HCEC 1CT (cell line): Measurements from ENCODE around the gene IFNA21.
"Not testable (repeated sequence)": the region's sequence is repeated elsewhere in the genome, so short reads cannot be mapped to it uniquely, and the experiment has no call there.

Experiments
- DNase-seq: peaks from one replicate; pipeline ENCODE4 v3.0.0-alpha.2; 2017

IFNA21 gene

DNA sequence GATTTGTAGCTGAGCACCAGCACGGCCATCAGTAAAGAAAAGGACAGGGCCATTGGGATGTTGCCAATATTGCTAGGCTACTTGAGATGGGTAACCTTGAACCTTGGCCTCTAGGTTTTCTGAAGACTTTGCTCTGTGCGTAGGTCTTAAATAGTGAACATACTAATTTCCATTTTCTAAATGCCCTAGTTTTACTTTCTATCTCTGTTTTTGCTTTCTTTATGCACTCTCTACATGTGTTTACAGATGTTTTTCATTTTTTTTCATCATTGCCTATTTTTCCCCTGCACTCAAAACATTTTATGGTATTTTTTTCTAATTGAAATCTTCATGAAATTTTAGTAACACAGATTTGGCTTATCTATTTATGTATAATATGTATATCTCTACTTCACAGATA lies at the start of gene IFNA21:
Gene IFNA21 (minus strand): TSS at position 101 of the 400 bp plus-strand sequence. CDS start 48 bp downstream, at position 53.
- DNase-seq, result not testable (repeated sequence)

DNA sequence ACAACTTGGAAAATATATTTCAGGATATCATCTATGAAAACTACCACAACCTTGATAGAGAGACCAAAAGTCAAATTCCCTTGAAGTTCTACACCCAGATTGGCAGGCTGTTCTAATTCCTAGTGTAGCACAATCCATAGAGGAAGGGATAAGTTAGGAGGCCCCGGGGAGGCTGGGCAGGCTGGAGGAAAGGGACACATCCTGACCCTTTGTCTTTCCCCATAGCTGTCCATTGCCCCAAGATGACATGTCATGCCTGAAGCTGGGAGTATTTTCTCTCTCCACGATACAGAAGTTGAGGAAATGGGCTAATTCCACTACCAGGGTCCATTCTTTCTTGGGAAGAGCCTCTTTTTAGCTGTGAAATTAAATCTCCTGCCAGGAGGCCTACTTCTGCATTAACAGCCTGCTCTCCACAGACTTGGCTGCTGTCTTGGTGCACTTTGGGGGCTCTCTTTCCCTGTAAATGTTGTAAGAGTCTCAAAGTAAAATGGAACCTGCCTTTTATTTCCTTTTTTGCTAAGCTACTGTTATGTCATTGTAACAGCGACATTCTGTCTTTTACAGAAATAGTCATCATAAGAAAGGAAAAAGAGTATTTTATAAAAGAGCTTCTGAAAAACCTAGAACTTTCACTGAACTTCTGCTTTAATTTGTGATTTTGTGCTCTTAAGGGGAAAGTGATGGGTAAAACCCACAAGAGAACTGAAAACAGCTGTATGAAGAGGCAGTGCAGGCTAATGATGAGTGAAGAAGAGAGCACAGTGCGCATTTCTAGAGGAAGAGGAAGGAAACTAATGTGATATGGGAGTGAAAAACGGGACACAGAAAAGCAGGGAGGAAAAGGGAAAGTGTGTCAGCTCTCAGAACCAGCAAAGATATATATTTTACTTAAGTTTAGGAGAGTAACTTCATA lies 47.2 kb upstream of the IFNA21 start:
- DNase-seq, result peak; percentile 10

DNA sequence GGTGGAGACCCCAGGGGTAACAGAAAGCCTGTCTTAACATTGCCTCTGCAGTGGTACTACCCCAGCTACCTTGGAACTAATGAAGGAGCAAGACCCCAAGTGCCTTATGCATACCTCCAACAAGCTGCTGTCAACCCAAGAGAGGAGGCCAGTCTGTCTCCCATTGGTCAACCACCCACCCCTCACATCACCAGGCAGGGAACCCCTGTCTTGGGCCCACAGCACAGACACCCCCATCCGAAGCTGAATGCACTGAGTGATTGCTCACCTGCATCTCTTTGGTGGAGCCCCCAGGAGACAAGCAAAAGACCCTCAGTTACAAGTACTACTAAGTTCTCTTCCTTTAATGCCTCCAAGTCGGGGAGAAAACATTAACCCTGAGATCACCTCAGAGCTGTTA lies 45.7 kb upstream of the IFNA21 start:
- not testable (repeated sequence) for DNase-seq

DNA sequence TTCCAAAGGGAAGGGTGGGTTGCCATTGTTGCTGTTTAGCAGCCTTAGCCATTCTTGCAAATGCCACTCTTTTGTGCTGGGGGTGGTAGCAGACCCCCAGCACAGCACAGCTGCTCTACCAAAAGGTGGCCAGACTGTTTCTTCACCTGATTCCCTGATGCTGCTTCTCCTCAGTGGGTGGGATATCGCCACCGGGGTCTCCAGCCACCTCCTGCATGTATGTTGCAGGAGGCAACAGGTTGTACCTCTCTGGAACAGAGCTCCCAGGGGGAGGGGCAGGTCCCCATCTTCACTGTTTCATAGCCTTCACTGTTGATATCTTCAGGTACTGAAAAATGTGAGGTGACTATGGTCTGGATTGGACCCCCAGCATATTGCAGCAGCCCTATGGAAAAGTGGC lies 44.3 kb upstream of the IFNA21 start:
- not testable (repeated sequence) for DNase-seq

DNA sequence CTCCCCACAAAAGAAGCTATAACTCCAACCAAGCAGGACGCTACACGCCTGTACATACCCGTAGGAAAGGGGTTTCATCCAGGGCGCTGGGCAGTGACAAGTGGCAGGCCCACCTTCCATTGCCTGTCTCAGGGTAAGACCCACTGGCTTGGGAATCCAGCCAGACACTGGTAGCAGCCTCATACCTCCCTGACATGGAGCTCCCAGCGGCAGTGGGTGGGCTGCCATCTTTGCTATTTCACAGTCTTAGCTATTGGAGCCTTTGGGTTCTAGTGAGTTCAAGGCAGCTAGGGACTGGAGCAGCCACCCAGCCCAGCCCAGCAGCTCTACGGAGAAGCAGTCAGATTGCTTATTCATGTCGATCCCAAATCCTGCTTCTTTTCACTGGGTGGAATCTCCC lies 43.9 kb upstream of the IFNA21 start:
- no peak for DNase-seq

DNA sequence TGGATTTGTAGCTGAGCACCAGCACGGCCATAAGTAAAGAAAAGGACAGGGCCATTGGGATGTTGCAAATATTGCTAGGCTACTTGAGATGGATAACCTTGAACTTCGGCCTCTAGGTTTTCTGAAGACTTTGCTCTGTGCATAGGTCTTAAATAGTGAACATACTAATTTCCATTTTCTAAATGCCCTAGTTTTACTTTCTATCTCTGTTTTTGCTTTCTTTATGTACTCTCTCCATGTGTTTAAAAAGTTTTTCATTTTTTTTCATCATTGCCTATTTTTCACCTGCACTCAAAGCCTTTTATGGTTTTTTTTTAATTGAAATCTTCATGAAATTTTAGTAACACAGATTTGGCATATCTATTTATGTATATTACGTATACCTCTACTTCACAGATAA lies 40.6 kb upstream of the IFNA21 start, which contains the start of gene IFNA10:
Gene IFNA10 (minus strand): TSS at position 101 of the 400 bp plus-strand sequence. CDS start 46 bp downstream, at position 55.
- DNase-seq, result not testable (repeated sequence)

DNA sequence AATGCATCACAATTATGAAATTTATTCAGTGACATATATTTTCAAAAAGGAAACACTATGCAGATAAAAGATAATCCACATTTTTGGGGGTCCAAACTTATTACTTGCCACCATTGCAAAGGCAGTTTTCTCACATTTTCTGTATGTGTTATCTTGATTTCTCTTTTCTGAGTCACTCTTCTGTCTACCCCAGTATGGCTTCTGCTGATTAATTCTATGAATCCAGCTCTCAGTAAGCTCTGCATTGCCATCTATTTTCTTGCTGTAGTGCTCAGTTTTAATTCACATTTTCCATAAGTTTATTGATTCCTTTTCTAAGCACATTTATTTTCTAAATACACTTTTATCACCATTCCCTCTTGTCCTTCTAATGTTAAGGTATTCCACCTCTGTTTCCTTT lies 38.7 kb upstream of the IFNA21 start:
- DNase-seq, result no peak

DNA sequence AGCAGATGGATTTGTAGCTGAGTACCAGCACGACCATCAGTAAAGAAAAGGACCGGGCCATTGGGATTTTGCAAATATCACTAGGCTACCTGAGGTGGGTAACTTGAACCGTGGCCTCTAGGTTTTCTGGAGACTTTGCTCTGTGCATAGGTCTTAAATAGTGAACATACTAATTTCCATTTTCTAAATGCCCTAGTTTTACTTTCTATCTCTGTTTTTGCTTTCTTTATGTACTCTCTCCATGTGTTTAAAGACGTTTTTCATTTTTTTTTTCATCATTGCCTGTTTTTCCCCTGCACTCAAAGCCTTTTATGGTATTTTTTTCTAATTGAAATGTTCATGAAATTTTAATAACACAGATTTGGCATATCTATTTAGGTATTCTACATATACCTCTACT lies 35.6 kb upstream of the IFNA21 start, which contains the start of gene IFNA7:
Gene IFNA7 (minus strand): TSS at position 101 of the 400 bp plus-strand sequence. CDS start 40 bp downstream, at position 61.
- DNase-seq, result not testable (repeated sequence)

DNA sequence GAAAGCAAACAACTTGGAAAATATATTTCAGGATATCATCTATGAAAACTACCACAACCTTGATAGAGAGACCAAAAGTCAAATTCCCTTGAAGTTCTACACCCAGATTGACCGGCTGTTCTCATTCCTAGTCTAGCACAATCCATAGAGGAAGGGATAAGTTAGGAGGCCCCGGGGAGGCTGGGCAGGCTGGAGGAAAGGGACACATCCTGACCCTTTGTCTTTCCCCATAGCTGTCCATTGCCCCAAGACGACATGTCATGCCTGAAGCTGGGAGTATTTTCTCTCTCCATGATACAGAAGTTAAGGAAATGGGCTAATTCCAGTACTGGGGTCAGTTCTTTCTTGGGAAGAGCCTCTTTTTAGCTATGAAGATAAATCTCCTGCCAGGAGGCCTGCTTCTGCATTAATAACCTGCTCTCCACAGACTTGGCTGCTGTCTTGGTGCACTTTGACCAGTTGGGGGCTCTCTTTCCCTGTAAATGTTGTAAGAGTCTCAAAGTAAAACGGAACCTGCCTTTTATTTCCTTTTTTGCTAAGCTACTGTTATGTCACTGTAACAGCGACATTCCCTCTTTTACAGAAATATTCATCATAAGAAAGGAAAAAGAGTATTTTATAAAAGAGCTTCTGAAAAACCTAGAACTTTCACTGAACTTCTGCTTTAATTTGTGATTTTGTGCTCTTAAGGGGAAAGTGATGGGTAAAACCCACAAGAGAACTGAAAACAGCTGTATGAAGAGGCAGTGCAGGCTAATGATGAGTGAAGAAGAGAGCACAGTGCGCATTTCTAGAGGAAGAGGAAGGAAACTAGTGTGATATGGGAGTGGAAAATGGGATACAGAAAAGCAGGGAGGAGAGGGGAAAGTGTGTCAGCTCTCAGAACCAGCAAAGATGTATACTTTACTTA lies 28.7 kb upstream of the IFNA21 start:
- peak; percentile 6 for DNase-seq

DNA sequence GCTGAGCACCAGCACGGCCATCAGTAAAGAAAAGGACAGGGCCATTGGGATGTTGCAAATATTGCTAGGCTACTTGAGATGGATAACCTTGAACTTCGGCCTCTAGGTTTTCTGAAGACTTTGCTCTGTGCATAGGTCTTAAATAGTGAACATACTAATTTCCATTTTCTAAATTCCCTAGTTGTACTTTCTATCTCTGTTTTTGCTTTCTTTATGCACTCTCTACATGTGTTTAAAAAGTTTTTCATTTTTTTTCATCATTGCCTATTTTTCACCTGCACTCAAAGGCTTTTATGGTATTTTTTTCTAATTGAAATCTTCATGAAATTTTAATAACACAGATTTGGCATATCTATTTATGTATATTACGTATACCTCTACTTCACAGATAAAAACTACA lies 21.0 kb upstream of the IFNA21 start, which contains the start of gene IFNA4:
Gene IFNA4 (minus strand): TSS at position 101 of the 400 bp plus-strand sequence. CDS start 56 bp downstream, at position 45.
- DNase-seq, result not testable (repeated sequence)

DNA sequence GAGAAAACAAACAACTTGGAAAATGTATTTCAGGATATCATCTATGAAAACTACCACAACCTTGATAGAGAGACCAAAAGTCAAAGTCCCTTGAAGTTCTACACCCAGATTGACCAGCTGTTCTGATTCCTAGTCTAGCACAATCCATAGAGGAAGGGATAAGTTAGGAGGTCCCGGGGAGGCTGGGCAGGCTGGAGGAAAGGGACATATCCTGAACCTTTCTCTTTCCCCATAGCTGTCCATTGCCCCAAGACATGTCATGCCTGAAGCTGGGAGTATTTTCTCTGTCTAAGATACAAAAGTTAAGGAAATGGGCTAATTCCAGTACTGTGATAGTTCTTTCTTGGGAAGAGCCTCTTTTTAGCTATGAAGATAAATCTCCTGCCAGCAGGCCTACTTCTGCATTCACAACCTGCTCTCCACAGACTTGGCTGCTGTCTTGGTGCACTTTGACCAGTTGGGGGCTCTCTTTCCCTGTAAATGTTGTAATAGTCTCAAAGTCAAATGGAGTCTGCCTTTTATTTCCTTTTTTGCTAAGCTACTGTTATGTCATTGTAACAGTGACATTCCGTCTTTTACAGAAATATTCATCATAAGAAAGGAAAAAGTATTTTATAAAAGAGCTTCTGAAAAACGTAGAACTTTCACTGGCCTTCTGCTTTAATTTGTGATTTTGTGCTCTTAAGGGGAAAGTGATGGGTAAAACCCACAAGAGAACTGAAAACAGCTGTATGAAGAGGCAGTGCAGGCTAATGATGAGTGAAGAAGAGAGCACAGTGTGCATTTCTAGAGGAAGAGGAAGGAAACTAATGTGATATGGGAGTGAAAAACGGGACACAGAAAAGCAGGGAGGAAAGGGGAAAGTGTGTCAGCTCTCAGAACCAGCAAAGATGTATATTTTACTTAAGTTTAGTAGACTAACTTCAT lies 16.6 kb upstream of the IFNA21 start:
- DNase-seq, result peak; percentile 18

DNA sequence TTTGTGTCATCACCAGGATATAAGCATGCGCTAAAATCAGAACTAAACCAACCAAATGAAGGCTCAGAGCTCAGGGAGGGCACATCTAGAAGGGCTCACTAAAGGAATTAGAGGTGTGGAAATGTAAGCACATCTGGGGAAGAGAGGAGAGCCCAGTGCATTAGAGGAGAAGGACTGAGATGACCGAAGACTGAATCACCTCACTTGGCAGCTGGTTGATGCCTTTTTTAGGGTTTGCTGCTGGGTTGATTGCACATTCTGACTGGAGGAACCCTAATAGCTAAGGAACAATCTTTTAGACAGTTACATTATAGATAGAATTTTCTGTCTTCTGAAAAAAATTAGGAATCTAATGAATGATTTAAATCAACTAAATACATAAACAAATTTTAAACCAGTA lies 8.2 kb upstream of the IFNA21 start:
- peak; percentile 65 for DNase-seq

DNA sequence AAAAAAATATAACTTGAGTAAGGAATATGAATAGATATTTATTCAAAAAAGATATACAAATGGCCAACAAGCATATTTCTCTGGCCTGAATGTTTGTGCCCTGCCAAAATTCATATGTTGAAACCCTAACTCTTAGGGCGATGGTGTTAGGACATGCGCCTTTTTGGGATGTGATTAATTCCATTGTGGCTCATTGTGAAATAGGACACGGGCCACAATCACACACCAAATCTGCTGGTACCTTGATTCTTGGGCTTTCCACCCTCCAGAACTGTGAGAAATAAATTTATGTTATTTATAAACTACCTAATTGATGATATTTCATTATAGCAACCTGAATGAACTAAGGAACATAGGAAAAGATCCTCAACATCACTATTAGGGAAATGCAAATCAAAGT lies 5.7 kb upstream of the IFNA21 start:
- no peak for DNase-seq

DNA sequence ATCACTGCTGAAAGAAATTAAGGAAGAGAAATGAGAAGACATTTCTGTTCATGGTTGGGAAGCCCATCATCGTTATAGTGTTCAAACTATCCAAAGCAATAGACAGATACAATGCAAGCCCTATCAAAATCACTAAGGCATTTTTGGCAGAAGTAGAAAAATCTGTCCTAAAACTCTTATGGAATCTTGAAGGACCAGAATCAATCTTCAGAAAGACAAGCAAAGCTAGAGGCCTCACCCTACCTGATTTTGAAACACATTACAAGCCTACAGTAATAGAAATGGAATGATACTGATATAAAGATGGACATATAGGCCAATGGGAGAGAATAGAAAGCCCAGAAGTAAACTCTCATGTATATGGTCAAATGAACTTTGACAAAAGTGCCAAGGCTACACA lies 4.9 kb upstream of the IFNA21 start:
- DNase-seq, result no peak

DNA sequence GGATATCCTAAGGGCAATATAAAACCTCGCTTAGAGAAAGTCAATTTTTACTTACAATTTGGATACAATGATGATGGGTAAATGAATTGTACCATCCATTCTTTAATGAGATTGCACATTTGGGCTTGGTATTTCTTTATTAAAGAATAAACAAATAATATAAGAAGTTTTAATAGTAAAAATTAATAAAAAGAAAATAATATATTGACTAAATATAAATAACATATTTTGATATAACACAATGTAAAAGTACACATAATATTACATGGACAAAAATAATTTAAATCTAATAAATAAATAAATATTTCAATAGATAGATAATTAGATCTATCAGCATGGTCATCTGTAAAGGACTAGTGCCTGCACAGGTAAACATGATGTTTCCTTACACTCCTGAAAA lies 944 bp downstream of the IFNA21 start:
- no peak for DNase-seq

DNA sequence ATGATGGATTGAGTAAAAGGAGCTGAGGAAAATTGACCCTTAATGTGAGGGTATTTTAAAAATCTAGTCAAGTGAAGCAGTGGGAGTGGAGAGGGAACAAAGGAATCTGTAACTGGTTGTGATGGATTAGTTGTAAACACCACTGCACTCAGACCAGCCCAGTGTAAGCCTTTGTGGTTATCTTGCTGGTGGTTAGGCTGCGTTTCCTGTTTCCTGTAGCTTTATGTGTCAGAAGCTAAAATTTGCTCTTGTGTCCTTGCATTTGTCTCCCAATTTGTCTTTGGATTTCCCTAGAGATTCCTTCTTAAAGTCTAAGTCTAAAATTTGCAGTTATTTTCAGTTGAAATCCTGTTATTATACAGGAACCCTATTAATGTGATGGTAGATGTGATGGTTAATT lies 6.3 kb downstream of the IFNA21 start:
- peak; percentile 25 for DNase-seq

DNA sequence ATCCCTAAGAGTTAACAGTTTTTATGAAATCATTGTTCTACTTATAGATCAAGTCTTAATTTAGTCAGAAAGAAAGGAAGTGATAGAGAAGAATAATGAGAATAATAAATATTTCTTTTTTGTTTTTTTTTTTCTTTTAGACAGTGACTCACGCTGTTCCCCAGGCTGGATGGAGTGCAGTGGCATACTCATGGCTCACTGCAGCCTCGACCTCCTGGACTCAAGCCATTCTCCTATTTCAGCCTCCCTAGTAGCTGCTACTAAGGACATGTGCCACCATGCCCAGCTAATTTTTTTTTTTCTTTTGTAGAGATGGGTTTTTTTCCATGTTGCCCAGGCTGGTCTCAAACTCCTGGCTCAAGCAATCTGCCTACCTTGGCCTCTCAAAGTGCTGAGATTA lies 11.0 kb downstream of the IFNA21 start:
- peak; percentile 21 for DNase-seq

DNA sequence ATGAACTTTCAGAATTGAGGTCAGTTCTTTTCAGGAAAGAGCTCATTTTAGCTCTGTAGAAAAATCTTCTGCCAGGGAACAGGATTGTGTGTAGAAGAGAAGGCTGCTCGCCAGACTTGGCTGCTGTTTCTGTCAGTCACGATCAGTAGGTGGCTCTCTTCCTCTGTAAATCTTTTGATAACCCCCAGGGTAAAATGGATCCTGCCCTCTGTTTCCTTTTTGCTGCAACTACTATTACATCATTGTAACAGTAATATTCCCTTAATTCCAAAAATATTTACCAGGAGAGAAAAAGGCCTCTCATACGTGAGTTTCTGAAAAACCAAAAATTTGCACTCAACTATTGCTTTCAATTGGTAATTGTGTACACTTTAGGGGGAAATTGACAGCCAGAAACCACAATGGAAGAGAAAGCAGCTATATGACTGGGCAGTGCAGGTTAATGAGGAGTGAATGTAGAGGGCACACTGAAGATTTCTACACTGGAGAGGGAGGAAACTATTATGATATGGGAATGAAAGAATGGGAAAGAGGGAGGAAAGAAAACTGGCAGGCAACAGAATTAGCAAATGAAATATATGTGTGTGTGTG lies 12.3 kb downstream of the IFNA21 start:
- peak; percentile 56 for DNase-seq

DNA sequence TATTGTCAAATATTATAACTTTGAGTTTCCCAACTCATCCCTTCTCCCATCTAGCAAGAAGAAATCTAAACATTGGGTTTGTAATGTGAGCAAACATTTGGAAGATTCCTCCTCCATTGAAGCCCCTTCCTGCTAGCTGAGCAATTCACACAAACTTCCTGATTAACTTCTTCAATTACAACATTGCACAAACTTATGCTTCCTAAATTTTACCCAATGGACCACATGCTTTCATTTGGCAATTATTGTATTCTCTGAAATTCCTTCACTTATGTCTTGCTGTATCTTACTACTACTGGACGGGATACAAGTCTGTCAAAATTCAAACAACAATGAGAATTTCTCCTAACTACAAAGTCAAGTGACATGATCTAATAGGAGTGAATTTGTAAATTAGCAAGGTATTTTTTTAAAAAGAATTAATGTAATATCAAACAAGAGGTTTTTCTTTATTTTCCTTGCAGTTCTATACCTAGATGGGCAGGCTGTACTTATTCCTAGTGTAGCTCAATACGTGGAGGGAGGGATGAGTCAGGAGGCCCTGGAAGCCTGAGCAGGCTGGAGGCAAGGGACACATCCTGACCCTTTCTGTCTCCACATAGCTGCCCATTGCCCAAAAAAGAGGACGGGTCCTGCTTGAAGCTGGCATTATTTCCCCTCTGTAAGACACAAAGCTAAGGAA lies 13.0 kb downstream of the IFNA21 start:
- DNase-seq, result peak; percentile 40

DNA sequence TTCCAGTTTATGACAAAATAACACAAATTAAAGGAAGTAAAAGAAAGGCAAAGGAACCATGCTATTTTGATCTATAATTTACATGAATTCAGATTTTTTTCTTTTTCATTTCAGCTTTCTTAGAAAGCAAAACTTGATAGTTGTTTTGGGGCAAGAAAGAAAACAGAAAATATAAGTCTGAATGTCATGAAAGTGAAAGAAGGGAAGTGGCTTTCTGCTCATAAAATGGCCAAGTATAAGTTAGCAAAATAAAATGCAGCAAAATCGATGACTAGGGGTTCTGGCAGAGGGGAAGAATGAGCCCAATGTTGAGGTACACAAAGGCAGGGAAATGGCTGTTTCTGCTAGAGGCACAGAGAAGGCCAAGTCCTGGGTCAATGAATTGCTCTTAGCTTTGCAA lies 21.9 kb downstream of the IFNA21 start:
- DNase-seq, result no peak

DNA sequence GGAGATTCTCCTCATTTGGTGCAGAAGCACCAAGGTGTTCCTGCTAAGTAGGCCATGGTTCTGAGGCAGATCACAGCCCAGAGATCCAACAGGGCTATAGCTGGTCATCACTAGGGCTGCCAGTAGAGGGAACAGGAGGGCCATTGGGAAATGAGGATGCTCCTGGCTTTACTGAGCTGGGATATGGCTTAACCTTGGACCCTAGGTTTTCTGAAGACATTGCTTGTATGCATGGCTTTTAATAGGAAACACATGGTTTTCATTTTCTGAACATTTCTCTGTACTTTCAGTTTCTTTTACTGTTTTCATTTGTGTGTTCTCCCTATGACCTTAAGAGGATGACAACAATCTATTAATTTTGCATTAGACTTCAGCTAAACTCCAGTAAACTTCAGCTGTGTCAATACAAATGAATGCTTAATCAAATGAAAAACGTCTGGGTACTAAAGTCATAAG lies 25.0 kb downstream of the IFNA21 start, which contains the start of gene IFNW1:
Gene IFNW1 (minus strand): TSS at position 406 of the 456 bp plus-strand sequence. CDS start 262 bp downstream, at position 144.
- peak; percentile 16 for DNase-seq
